Tibial artery (tissue), 4 donors: Measurements from ENCODE around the gene GRIN2C.

ENCODE experiments used
- DNase-seq, 2 donors: peaks; one replicate each; pipeline ENCODE4 v3.0.0-alpha.2; 2019
- H3K27ac ChIP-seq, 2 donors: fragments of 200-600 bp; sonication (generic) in 1 of 2; 1 replicate in 1 of 2; 2 replicates in 1 of 2; pipeline ENCODE4 v1.5.1; 2018 to 2019; ENCODE audit warnings: mild to moderate bottlenecking in 1 of 2
- H3K27me3 ChIP-seq, 2 donors: fragments of 200-600 bp; sonication (generic) in 1 of 2; one replicate each; pipeline versions ENCODE4 v1.5.1 to v1.6.0; 2016 to 2019
- H3K36me3 ChIP-seq, 3 donors: fragments of 200-600 bp; sonication (generic) in 2 of 3; one replicate each; pipeline ENCODE4 v1.5.1; 2016 to 2019; ENCODE audit warnings: mild to moderate bottlenecking in 2 of 3
- H3K4me1 ChIP-seq, 4 donors: fragments of 200-600 bp; sonication (generic) in 2 of 4; 1 replicate in 3 of 4; 2 replicates in 1 of 4; pipeline ENCODE4 v1.5.1; 2016 to 2019
- H3K4me3 ChIP-seq, 2 donors: fragments of 200-600 bp; sonication (generic) in 1 of 2; 1 replicate in 1 of 2; 2 replicates in 1 of 2; pipeline ENCODE4 v1.5.1; 2018 to 2019; ENCODE audit warnings: mild to moderate bottlenecking in 2 of 2
- H3K9me3 ChIP-seq, 3 donors: fragments of 200-600 bp; sonication (generic) in 1 of 3; one replicate each; pipeline ENCODE4 v1.5.1; 2016 to 2019
- CTCF ChIP-seq, 2 experiments: fragments of 200-600 bp in 1 of 2; fragments of 450-650 bp in 1 of 2; IDR thresholded peaks; one replicate each; pipeline ENCODE4 v1.5.1; 2017 to 2019; ENCODE audit warnings: antibody characterized with exemption in 2 of 2, mild to moderate bottlenecking in 1 of 2, moderate library complexity in 1 of 2
- intact Hi-C: fragments of 100-400 bp; cut with DNase I; formaldehyde crosslinking; loops from one replicate; pipeline ENCODE4 v1.15.0; 2023; ENCODE audit warnings: low total_unique reads

GRIN2C gene

GRCh38 chr17:74862919-74863318 is 3.2 kb upstream of the GRIN2C start:
- Histone ChIP-seq H3K4me1 (peaks cover 0 to 35% (median 25%) of the 10 kb centered on the region in 4 donors), H3K27me3 (peaks cover 3 to 64% of the 10 kb centered on the region in 2 donors), H3K27ac (no peak overlapping the region), H3K4me3 (no peak overlapping the region), H3K36me3 (no peaks in the 10 kb centered on the region), H3K9me3 (no peaks in the 10 kb centered on the region)
- intact Hi-C loops, result loop anchor here (5.0 kb wide), 1 partner anchor 71 kb away; no protein-coding TSS in a partner anchor
- DNase-seq, result no peak
- no peak for TF ChIP-seq CTCF (IDR thresholded peaks at IDR 0.05)

GRCh38 chr17:74862108-74862901 is 2.6 kb upstream of the GRIN2C start:
- H3K27me3 ChIP-seq, result peaks cover 3 to 70% of the 10 kb centered on the region in 2 donors
- intact Hi-C loops, result loop anchor here (5.0 kb wide), 1 partner anchor 70 kb away; no protein-coding TSS in a partner anchor

GRCh38 chr17:74861662-74862107 is 2.0 kb upstream of the GRIN2C start:
- peaks cover 3 to 76% of the 10 kb centered on the region in 2 donors for H3K27me3 ChIP-seq
- intact Hi-C loops, result loop anchor here (5.0 kb wide), 1 partner anchor 69 kb away; no protein-coding TSS in a partner anchor

More at GRCh38 chr17:74862108-74862901, 2.6 kb upstream of the GRIN2C start:
- no peak overlapping the region for H3K27ac ChIP-seq
- peak in 1 of 2 donors; percentile 76 for DNase-seq
- H3K4me1 ChIP-seq, result peaks cover 0 to 35% (median 25%) of the 10 kb centered on the region in 4 donors
- H3K36me3 ChIP-seq, result no peaks in the 10 kb centered on the region
- H3K9me3 ChIP-seq, result no peaks in the 10 kb centered on the region
- TF ChIP-seq CTCF (IDR thresholded peaks at IDR 0.05), result peak; percentile 18 to 22
- peak overlapping the region; percentile 18 to 36 for H3K4me3 ChIP-seq

GRCh38 chr17:74860872-74861661 is 1.4 kb upstream of the GRIN2C start:
- Histone ChIP-seq H3K27me3 (peaks cover 3 to 81% of the 10 kb centered on the region in 2 donors), H3K27ac (no peak overlapping the region), H3K9me3 (no peaks in the 10 kb centered on the region), H3K4me1 (peaks cover 0 to 35% (median 25%) of the 10 kb centered on the region in 4 donors), H3K36me3 (no peaks in the 10 kb centered on the region), H3K4me3 (peak overlapping the region; percentile 18 to 36)
- intact Hi-C loops, result loop anchor here (5.0 kb wide), 1 partner anchor 69 kb away; no protein-coding TSS in a partner anchor
- DNase-seq, result no peak
- no peak for TF ChIP-seq CTCF (IDR thresholded peaks at IDR 0.05)

More at GRCh38 chr17:74861662-74862107, 2.0 kb upstream of the GRIN2C start:
- no peak for TF ChIP-seq CTCF (IDR thresholded peaks at IDR 0.05)
- Histone ChIP-seq H3K27ac (no peak overlapping the region), H3K4me1 (peaks cover 0 to 35% (median 25%) of the 10 kb centered on the region in 4 donors), H3K9me3 (no peaks in the 10 kb centered on the region), H3K4me3 (peak overlapping the region; percentile 18 to 36), H3K36me3 (no peaks in the 10 kb centered on the region)
- no peak for DNase-seq

GRCh38 chr17:74860229-74860871 is 665 bp upstream of the GRIN2C start:
- TF ChIP-seq CTCF (IDR thresholded peaks at IDR 0.05), result no peak
- Histone ChIP-seq H3K27ac (no peak overlapping the region), H3K4me1 (peaks cover 0 to 35% (median 25%) of the 10 kb centered on the region in 4 donors), H3K27me3 (peaks cover 3 to 88% of the 10 kb centered on the region in 2 donors), H3K4me3 (peak overlapping the region; percentile 18 to 36), H3K36me3 (no peaks in the 10 kb centered on the region), H3K9me3 (no peaks in the 10 kb centered on the region)
- no peak for DNase-seq
- intact Hi-C loops, result loop anchor here (5.0 kb wide), 1 partner anchor 68 kb away; no protein-coding TSS in a partner anchor
